Measurements from ENCODE around the gene KLHL10.
"Not testable (repeated sequence)": the region's sequence is repeated elsewhere in the genome, so short reads cannot be mapped to it uniquely, and the experiment has no call there.

Gene KLHL10

DNA sequence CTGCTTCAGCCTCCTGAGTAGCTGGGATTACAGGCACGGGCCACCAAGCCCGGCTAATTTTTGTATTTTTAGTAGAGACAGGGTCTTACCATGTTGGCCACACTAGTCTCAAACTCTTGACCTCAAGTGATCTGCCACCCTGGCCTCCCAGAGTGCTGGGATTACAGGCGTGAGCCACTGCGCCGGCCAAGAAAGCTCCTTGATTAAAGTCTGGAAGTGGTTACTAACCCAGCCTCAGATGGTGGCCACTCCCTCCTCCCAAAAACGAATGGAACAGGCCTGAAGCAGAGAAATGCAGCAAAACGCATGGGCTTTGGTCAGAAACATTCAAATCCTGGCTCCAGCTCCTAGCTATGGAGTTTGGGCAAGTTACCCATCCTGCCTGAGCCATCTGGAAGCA is 13.5 kb upstream of the KLHL10 start:
- H3K4me3 ChIP-seq (ENCODE audit: low read length), result no peak overlapping the region
- no peak for DNase-seq (ENCODE audit: low read depth)
- TF ChIP-seq, protein P1, sequence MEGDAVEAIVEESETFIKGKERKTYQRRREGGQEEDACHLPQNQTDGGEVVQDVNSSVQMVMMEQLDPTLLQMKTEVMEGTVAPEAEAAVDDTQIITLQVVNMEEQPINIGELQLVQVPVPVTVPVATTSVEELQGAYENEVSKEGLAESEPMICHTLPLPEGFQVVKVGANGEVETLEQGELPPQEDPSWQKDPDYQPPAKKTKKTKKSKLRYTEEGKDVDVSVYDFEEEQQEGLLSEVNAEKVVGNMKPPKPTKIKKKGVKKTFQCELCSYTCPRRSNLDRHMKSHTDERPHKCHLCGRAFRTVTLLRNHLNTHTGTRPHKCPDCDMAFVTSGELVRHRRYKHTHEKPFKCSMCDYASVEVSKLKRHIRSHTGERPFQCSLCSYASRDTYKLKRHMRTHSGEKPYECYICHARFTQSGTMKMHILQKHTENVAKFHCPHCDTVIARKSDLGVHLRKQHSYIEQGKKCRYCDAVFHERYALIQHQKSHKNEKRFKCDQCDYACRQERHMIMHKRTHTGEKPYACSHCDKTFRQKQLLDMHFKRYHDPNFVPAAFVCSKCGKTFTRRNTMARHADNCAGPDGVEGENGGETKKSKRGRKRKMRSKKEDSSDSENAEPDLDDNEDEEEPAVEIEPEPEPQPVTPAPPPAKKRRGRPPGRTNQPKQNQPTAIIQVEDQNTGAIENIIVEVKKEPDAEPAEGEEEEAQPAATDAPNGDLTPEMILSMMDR (conservative IDR thresholded peaks at IDR 0.05; ENCODE audit: low read depth, low read length), result no peak

DNA sequence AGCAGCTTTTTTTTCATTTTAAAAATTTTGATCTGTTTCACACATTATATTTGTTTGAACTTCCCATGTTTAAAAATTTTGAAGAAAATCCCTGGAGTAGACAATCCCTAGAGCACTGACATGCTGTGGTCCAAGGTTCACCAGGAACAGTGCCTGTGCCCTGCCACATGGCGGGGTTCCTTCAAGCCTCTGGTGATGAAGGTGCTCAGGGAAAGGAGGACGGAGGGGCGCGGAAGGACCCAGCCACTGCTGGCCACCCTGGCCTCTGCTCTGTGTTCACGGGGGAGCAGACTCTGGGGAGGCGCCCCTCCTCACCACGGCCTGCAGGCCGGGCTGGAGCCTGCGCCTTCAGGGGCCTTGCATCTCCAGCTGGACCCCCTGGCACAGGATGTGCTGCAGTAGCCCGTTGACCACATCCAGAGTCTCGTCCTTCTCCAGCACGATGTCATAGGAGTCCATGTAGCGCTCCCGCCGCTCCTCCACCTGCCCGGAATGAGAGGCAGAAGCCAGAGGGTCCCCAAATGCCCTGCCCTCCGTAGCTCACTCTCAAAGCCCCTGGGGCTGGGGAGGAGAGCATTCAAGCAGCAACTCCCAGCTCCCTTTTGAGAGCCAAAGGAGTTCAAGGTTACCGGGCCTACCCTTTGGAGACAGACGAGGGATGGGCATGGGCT is 12.3 kb upstream of the KLHL10 start:
- no peak for DNase-seq (ENCODE audit: low read depth)
- TF ChIP-seq, protein P1 (conservative IDR thresholded peaks at IDR 0.05; ENCODE audit: low read depth, low read length), result no peak
- H3K4me3 ChIP-seq (ENCODE audit: low read length), result no peak overlapping the region

DNA sequence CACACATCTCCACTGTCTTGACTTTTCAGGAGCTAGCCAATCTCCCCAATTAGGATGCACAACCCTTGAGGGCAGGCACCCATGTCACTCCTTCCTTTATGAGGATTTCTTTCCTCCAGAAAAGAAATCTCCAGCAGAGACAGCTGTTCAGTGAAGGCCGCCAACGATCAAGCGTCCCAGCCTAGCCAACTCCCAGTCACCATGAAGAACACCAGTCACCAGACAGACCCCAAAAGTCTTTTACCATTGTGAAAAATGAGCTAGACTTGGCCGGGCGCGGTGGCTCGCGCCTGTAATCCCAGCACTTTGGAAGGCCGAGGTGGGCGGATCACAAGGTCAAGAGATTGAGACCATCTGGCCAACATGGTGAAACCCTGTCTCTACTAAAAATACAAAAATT is 7.7 kb upstream of the KLHL10 start:
- not testable (repeated sequence) for H3K4me3 ChIP-seq (ENCODE audit: low read length); DNase-seq (ENCODE audit: low read depth)

DNA sequence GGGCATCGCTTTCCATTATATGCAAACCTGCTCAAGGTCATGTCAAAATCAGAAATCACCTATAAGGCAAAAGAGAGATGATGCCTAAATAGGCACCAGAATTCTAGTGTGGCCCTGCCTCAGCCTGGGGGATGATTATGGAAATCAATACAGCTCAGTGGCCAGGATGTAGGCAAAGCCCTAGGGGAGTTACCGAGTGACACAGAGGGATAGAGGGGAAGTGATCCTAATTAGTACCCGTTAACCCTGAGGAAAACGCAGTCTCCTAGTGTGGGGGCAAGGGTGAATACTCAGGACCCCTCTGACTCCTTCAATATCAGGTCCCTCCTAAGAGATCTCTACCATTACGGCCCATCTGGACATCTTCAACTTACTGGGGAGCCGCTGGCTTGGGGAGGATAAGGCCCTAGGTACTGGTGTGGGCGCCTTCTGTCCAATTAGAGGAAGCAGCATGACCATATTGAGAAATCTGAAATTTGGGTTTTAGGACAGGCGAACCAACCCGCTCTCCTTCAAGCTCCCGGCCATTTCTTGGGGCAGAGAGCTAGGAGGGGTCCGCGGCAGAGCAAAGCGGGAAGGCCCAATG is 2.3 kb upstream of the KLHL10 start:
- peak overlapping the region; percentile 69 for H3K4me3 ChIP-seq (ENCODE audit: low read length)

DNA sequence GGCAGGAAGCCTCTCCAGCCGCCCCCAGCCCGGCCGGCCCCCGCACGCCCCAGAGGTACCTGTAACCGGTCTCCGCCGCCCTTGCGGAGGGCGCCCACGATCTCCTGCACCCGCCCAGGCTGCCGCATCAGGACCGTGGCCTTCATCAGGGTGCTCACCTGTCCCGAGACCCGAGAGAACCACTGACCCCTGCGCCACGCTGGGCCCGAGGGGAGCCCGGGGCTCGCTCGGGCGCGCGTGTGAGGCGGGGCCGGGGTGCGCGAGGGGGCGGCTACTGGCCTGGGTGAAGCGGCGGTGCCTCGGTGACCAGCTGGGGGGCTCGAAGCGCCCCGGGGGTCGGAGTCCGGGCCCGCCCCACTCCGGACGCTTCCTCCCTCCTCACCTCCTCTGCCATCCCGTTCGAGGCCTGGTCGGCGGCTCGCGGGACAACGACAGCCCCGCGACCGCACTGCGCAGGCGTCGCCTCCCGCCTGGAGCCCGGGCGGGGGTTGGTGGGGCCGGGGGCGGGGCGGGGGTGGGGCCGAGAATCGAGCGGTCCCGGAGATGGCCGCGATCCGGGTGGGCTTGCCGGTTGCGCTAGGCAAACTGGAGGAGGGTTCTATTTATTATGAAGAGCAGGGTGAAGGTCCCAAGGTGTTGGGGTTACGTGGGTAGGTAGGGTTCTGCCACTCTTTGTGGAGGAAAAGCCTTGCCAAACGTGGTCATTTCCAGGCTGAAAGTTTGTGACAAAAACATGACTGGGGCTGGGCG is 1.6 kb upstream of the KLHL10 start, which contains the start of gene NT5C3B:
TSS of gene NT5C3B (minus strand) at position 433 of the 750 bp plus-strand sequence. CDS start at position 394, 39 bp downstream.
- TF ChIP-seq, protein P1 (conservative IDR thresholded peaks at IDR 0.05; ENCODE audit: low read depth, low read length), result no peak
- DNase-seq (ENCODE audit: low read depth), result no peak
- H3K4me3 ChIP-seq (ENCODE audit: low read length), result peak within 1 kb of the TSS; percentile 69

More for the DNA sequence above, 2.3 kb upstream of the KLHL10 start:
- no peak for DNase-seq (ENCODE audit: low read depth)
- TF ChIP-seq, protein P1 (conservative IDR thresholded peaks at IDR 0.05; ENCODE audit: low read depth, low read length), result no peak

DNA sequence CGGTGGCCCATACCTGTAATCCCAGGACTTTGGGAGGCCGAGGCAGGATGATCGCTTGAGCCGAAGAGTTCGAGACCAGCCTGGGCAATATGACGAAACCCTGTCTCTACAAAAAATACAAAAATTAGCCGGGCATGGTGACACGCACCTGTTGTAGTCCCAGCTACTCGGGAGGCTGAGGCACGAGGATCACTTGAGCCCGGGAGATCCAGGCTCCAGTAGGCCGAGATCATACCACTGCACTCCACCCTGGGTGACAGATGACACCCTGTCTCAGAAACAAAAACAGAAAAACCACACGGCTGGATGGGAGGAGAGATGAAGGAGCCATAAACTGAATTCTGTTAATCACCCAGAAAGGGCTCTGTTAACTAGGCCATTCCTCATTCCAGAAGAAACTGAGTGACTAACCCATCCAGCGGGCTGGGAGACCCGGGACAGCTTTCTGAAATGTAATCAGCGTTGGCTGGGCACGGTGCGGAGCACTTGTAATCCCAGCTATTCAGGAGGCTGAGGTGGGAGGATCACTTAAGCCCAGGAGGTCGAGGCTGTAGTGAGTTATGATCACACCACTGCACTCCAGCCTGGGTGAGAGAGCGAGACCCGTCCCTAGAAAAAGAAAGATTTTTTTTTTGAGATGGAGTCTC is 952 bp upstream of the KLHL10 start:
- no peak for DNase-seq (ENCODE audit: low read depth)
- TF ChIP-seq, protein P1 (conservative IDR thresholded peaks at IDR 0.05; ENCODE audit: low read depth, low read length), result no peak

DNA sequence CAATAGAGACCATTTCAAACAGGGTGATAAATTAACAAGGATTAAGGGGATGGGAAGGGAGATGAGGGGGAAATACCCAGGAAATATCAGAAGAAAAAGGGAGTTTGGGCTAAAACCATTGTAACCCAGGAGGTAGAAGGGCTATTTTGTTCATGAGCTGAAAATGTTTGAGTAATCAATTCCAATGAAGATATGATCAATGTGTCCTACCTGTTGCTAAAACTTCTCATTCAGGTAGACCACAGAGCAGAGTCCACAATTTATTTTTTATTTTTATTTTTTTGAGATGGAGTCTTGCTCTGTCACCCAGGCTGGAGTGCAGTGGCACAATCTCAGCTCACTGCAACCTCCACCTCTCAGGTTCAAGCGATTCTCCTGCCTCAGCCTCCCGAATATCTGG is 1.8 kb downstream of the KLHL10 start:
- not testable (repeated sequence) for H3K4me3 ChIP-seq (ENCODE audit: low read length); DNase-seq (ENCODE audit: low read depth)

More for the DNA sequence above, 952 bp upstream of the KLHL10 start:
- H3K4me3 ChIP-seq (ENCODE audit: low read length), result peak overlapping the region; percentile 69

DNA sequence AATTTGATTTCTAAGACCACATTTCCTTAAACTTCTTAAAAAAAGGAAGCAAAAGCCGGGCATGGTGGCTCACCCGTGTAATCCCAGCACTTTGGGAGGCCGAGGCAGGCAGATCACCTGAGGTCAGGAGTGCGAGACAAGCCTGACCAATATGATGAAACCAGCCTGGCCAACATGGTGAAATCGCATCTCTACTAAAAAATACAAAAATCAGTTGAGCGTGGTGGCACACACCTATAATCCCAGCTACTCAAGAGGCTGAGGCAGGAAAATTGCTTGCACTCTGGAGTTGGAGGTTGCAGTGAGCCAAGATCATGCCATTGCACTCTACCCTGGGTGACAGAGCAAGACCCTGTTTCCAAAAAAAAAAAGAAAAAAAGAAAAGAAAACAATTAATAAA is 3.2 kb downstream of the KLHL10 start:
- not testable (repeated sequence) for H3K4me3 ChIP-seq (ENCODE audit: low read length); DNase-seq (ENCODE audit: low read depth)
